ENCODE data around the gene ABI3BP. TPM values are rescaled to one million over a fixed set of nuclear protein-coding genes. Genes with fewer than 3 reads are reported as not detected.

Gene ABI3BP
- total RNA-seq, 1 experiment from 2014 or later: 0.48 TPM

DNA sequence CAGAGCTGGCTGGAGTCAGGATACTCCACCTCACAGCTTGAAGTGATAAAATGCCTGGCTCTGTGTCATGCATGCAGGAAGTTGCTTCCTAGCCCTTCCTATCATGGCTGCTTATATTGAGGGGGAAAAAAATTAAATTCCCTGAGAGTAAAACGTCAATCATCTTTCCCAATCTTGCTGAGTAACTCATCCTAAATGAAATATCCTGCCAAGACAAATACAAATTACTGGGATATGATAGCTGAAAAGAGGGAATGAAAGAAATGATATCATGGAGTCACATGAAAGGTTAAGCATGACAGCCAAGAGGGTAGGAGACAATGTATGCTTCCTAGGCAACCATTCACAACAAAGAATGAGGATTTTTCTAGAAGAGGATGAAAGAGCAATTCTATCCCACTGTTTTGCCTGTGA is 110.6 kb downstream of the ABI3BP start:
- no peak for DNase-seq (ENCODE audit: low read depth)

DNA sequence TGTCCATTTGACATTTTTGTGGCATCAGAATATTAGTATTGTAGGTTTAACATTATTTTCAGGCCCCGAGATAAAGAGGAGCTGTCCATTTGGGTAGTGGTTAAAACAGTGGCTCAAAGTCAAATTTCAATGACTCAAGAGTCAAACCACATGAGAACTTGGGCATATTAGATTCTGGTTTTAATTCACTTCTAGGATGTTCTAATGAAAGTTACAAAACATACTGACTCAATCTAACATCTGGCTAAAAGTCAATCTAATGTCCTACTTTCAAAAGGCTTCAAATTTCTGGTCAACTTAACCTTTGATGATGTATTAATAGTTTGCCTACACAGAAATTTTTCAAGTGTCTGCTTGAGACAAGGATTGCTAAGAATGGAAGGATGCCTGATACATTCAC is 112.4 kb downstream of the ABI3BP start:
- no peak for DNase-seq (ENCODE audit: low read depth)

DNA sequence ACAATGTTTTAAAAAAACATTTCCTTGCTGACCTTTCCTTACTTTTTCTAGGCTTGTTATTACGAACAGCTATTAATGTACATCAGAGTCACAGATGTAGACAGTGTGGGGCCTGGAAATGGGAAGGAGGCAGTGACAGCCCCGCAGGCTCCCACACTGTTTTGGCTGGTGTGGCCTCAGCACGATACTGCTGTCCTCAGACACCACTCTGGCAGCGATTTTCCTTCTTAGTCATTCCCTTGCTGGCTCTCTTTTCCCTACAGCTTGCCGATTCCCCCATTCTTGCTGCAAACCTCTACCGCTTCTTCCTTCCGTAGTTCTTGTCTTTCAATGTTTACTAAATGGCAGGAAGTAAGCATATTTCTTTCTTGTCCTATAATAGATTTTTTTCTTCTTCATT is 113.1 kb downstream of the ABI3BP start:
- peak; percentile 29 for DNase-seq (ENCODE audit: low read depth)

DNA sequence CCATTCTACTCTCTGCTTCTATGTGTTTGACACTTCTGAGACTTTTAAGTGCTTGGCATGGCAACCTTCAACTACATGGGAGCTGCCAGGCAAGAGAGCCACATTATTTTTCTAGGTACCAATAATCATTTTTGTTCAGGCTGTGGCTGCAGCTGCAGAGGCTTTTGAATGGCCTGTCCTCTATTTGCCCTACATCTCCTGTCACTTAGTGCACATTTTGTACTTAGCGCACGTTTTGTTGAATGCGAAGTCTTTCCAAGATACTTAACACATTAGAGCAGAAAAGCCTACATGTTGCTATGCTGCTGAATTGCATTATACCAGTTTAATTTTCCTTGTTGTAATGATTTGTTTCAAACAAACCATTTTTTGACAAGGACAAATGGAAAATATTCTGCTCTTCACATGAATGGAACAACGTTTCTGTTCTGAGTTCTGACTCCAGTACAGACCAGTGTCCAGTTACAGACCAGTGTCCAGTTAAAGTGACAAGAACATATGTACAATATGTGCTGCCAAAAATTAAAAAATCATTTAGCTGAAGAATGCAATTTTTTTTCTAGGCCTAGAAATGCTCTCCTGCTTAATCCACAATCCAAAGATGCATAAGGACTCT is 113.9 kb downstream of the ABI3BP start:
- DNase-seq (ENCODE audit: low read depth): no peak

DNA sequence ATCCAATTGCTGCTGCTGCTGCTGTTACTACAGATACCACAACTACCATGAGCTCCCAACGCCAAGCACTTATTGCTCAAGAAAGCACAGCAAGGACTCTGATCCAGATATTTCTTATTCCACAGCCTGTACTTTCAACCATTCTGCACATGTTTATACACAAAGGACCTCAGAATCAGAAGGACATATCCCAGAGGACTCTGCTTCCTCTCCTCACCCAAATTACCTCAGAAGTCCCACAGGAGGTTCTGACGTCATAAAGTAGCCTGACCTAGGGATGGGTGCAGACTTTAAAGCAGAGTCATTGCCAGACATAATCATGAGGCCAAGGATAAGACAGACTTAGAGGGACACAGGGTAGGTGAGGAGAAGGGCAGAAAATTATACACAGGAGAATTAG is 115.9 kb downstream of the ABI3BP start:
- DNase-seq (ENCODE audit: low read depth): no peak

DNA sequence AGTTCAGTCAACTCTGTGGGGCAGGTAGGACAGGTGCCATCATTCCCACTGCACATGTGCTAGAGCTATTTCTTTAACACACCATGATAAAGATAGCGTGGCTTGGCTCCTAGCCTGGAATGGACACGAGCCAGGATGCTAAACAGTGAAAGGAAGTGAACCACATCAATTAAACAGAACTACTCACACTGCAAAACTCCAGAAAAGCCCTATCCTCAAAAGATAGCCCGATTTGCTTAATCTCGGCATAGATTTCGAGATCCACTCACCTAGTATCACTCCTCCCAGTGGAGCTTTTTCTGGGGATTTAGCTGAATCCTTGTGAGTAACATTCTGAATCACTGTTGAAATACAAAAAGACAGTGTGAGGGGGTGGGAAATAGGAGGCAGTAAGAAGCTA is 118.0 kb downstream of the ABI3BP start:
- peak; percentile 82 for DNase-seq (ENCODE audit: low read depth)

DNA sequence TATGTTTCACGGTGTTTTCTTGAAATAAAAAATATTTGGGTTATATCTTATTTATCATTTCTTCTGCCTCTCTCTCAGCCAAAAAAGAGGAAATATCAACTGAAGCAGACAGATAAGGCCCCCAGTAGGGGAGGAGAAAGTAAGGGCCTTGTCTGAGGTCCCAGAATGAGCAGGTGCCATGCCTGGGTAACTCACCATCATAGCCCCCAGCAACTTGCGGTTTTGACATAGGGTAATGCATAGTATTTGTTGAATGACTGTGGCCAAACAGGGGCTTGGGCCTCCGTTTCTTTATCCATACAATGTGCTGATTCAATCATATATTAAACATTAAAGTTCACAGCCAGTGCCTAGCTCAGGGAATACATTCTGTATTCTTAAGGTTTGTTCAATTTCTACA is 119.6 kb downstream of the ABI3BP start:
- no peak for DNase-seq (ENCODE audit: low read depth)

DNA sequence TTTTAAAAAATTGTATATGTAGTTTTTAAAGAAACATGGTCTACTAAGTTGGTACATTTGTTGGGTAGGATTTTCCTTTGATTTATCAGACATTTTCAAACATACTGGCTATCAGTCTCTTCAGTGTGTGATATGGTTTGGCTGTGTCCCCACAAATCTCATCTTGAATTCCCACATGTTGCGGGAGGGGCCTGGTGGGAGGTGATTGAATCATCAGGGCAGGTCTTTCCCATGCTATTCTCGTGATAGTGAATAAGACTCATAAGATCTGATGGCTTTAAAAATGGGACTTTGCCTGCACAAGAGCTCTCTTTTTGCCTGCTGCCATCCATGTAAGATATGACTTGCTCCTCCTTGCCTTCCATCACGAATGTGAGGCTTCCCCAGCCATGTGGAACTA is 121.9 kb downstream of the ABI3BP start:
- DNase-seq (ENCODE audit: low read depth): no peak

DNA sequence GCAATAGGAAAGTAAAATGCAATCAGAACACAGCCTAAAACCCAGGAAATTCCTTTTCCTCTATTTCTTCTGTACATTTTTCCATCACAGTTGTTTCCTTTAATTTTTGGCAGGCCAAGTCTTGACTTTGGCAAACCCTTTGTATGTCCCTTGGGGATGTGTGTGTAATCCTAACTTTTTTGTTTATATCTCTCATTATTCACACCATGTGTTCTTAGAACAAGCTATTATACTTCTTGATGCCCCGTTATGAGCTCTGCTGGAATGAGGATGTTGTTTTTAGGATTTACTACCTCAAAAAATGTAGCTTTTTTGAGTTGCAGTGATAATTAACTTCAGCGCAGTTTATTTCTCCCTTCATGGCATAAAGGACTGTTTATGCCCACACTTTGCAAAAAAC is 123.4 kb downstream of the ABI3BP start:
- DNase-seq (ENCODE audit: low read depth): no peak

DNA sequence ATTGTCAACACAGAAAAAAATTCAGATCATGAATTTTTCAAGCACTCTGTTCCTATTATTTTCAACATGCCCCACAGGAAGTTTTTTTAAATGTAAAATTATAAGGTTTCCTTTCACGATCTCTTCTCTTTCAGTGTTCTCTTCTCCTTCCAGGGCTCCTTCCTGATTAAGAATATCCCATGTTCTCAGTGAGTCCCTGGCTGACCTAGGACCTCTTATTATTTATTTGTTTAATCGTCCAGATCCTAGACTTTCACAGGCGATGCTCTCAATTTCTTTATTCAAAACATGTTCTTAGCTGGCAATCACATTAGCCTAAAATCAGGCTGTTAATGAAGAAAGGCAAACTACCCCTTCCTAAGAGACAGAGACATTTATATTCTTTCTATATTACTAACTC is 124.3 kb downstream of the ABI3BP start:
- DNase-seq (ENCODE audit: low read depth): no peak

DNA sequence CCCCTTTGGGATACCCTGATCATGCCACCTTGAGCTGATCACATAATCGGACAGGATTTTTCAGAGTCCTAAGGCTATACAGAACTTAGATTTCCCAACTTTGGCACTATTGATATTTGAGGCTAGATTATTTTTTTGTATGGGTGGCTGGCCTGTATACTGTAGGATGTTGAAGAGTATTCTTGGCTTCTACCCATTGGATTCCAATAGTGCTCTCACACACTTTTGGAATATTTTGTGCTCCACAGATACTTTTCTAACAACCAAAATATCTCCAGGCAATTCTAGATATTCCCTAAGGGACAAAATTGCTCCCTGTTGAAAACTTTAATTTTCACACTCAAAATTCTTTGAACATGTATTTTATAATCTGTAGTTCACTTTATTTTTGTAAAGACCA is 125.1 kb downstream of the ABI3BP start:
- no peak for DNase-seq (ENCODE audit: low read depth)

DNA sequence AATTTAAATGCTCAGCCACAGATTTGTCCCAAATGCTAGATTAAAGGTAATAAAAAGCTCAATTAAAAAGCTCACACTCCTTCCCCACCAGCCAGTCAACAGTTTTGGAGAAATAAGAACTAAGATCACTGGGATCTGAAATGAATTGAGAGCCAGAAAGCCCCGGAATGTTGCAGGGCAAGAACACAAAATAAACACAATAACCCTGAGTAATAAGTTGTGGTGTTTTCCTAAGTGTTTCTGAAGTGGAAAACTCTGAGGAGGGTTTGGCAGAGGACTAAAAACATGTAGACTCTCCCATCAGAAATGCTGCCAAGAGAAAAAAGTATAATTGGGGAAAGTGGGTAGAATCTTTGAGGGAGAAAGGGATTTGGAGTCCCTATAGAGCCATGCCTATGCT is 127.8 kb downstream of the ABI3BP start:
- DNase-seq (ENCODE audit: low read depth): no peak

DNA sequence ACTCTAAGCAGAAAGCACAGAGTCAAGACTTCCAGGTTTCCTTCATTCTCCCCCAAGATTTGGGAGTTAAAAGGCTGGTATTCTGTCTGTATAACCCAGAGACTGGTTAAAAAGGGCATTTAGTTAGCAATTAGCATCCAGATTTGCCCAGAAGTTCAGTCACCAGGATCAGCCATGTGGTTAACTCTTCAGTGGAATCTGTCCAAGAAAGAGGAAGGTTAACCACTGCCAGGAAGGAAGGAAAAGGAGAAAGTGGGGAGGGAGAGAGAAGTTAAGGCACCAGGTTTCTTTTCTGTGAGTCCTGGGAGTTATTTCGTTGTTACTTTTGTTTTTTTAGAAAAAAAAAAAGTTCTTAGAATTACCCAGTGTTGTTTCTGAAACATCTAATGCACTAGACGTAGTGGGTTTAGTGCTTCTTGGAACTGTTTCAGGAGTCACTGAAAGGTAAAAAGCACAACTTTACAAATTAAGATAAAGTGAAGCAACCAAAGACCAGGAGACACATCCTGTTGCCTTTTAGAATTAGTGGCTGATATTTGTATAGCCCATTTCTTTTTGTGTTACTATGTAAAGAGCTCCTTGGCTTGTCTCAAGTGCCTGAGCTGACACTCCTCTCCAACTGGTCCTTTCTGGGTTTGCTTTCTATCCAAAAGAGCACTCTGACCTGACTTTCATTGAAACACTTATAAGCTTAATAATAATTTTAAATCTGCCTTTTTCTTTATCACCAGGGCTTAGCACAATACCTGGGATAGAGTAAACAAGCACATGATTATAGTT is 128.6 kb downstream of the ABI3BP start:
- DNase-seq (ENCODE audit: low read depth): no peak

DNA sequence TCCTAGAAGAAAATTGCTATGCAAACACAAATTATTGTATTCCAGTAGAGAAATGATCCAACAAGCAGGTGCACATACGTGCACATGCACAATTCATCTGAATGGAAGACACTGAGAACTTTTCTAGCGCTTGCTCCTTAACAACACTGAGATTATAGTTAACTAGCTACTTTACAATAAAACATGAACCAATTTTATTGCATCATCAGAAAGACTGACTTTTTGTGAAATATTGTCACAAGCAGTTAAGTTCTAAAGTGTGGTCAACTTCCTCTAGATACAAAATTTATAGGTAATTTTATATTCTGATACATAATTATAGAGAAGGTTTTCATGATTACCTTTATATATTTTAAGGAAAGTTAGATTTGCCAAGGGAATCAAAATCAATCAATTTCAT is 135.4 kb downstream of the ABI3BP start:
- DNase-seq (ENCODE audit: low read depth): no peak

DNA sequence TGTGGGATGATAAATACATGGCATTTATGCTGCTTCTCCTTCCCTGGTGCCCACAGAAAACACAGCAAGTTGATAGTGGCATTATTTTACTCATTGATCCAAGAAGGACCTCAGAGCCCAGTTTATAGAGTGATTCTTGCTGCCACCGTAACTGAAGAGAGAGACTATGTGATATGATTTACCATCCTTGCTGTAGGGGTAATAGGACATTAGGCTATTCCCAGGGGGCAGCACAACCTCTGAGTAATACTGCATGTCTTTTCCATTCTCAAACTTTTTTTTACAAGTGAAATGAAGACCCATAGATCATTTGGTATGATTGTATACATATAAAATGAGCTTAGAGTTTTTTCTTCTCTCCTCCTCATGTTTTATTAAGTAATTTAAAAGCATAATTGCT is 136.4 kb downstream of the ABI3BP start:
- no peak for DNase-seq (ENCODE audit: low read depth)

DNA sequence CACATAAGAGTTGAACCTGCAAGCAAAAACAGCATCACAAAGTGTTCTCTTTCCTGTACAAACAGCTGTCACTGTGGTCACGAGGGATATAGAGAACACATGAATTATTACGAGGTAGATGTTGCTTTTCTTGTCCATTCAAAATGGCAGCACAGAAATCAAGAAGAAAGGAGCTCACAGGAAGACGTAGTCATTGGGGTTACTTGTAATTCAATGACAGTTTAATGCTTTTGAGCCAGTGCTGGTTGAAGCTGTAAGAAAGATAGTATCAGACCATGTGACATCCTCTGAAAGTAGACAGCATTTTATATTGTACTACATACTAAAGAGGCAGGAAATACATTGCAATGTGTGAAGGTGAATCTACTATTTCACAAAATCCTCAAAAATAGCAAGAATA is 140.4 kb downstream of the ABI3BP start:
- DNase-seq (ENCODE audit: low read depth): no peak

DNA sequence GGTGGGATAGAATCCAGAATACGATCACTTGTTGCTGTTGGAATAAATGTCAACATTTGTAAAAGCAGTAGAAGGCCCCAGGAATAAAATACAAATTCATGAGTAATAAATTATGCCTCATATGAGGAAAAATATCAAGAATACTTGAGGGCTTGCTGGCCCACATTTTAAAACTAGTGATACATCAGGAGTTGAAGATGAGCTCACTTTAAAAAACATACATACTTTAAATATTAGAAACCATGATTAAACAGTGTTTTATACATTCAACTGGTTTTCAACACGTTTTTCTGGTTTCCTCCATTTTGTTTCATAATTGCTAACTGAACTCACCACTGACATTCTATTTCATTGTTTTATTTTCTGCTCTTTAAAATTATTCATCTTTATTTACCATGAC is 142.5 kb downstream of the ABI3BP start:
- DNase-seq (ENCODE audit: low read depth): no peak

DNA sequence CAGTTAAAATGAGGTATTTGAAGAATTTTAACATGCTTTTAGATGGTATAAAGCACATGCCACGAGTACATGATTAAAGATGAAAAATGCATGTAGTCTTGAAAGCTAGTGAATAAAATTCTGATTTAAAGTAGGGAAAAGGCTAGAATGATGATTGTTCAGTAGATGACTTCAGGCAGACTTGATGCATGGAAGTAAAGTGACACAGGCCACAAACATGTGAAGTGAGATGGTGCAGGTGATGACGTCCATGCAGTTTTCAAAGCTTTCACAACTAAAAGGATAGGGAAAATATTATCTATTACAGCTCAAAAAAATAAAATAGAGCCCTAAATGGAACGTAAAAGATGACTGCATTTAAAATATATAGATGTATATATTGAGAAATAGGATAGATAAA is 143.1 kb downstream of the ABI3BP start:
- no peak for DNase-seq (ENCODE audit: low read depth)

DNA sequence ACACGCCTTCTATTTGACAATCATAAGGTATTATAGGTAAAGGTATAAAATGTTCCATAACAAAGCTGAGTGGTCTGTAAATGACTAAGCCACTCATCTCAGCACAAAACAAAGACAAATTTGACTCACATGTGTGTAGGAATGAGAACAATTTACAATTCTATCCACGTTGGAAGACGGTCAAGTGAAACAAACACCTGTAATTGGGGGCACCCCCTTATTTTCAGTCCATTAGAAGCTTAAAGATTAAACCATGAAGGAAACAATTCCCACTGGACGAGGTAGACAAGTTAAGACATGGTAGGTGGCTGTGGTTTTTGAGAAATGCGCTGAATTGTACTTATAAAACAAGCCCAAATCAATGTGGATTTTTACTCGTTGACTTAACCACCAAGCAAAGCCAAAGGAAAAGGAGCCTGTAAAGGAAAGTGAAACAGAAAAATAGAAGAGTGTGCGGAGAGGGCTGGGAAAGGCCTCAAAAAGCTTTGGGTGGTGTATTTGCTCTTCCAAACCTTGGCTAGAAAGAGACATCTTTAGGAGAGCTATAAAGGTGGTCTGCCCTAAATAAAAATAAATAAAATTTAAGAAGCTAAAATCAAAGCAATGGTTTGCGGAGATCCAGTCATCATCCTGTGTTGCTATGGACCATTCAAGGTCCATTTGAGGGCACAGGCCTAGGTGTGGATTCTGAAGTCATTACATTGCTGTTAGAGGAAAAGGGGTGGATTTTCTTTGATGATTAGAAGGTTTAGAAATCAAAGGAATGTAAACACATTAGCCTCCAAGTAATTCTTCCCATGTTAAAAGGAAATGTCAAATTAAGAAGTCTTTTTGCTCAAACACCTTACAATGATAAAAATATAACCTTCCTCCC is 148.9 kb downstream of the ABI3BP start:
- no peak for DNase-seq (ENCODE audit: low read depth)

DNA sequence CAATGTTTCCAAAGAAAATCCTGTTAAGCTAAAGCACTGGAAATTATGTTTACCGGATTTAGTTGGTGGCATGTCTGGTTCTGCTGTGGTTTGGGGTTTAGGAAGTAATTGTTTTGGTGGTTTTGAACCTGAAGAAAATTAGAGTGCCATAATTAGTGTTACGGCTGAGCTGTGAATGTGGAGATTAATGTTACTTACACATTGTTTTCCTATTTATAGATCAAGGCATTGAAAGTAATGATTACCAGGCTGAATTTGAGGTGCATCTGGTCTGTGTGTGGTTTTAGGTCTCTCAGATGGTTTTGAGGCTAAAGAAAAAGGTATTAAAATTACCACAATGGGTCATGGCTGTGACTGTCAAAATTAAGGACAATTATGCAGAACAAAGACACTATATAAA is 155.1 kb downstream of the ABI3BP start:
- no peak for DNase-seq (ENCODE audit: low read depth)

DNA sequence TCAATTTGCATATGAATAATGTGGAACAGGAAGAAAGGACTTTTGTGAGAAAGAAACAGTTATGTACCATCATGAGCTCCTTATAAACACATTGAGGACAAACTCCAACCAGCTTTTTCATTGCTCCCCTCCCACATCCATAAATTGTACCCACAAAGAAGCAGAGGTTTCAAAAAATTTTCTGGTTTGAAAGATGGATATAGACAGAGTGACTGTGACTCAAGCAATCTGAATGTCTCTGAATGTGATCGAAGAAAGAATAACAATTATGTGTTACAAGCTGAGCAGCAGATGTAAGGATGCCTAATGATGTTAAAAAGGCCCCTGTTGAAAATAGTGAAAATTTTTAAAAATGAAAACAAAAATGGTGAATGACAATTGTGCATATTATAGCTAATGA is 156.6 kb downstream of the ABI3BP start:
- DNase-seq (ENCODE audit: low read depth): no peak

DNA sequence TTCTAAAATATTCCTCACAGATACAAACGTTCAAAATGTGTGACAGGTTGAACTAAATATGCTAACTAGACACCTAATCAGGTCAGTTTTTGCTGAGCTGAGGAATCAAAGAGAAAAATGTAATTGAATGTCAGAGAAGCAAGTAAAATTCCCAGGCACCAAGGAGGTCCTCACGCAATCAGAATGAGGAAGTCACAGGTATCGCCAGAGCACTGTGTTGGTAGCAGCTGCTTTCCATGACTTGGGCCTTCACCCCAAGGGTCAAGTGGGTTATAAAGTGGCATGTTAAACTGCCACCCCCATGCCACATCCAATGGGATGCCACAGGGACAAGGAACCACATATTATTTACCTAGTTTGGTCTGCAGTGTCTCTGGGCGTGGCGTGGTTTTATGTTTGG is 158.9 kb downstream of the ABI3BP start:
- no peak for DNase-seq (ENCODE audit: low read depth)

DNA sequence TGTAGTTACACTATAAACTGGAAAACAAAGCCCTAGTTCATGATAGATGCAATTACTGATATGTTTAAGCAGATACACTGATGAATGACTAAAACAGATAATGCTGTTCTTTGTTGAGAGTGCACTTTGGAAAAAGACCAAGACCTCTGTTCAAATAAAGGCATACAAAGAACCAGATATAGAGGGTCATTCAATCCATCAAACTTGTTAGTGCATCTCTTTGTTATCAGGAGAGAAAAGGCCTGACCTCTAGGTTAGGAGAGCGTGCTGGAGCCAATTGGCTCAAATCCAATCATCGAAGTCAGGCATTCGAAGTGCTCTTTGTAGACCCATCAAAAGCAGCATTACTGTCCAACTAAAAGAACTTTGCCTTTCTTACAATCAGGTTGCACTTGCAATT is 159.7 kb downstream of the ABI3BP start:
- peak; percentile 17 for DNase-seq (ENCODE audit: low read depth)

Measured in RPMI7951 (cell line).